Activated naive CD4-positive, alpha-beta T cell treated with anti-CD3 and anti-CD28 coated beads, Interleukin-2, amount 10 ng/mL, durations not matched to agents 7 days and 5 days (primary cell): ENCODE data around the gene BDKRB2.
"Not testable (repeated sequence)": the region's sequence is repeated elsewhere in the genome, so short reads cannot be mapped to it uniquely, and the experiment has no call there.

ENCODE experiments used
- CTCF ChIA-PET: fragments of 350-600 bp; sonication (Branson Sonifier 250); formaldehyde crosslinking; loops from one replicate; lab custom pipeline; 2021; ENCODE audit warnings: antibody characterized with exemption; lab: Charles Lee
- DNase-seq: peaks from one replicate; pipeline ENCODE4 v3.0.0-alpha.2; 2020
- H3K27ac Mint-ChIP-seq: one replicate; pipeline ENCODE4 v1.8.0; 2021; ENCODE audit warnings: mild to moderate bottlenecking, moderate library complexity, mixed read lengths
- H3K27me3 Mint-ChIP-seq: one replicate; pipeline ENCODE4 v1.8.0; 2021; ENCODE audit warnings: mild to moderate bottlenecking, mixed read lengths
- H3K36me3 Mint-ChIP-seq: one replicate; pipeline ENCODE4 v1.8.0; 2021; ENCODE audit warnings: mixed read lengths
- H3K4me1 Mint-ChIP-seq: one replicate; pipeline ENCODE4 v1.8.0; 2021; ENCODE audit warnings: mixed read lengths
- H3K4me3 Mint-ChIP-seq: one replicate; pipeline ENCODE4 v1.8.0; 2021; ENCODE audit warnings: mild to moderate bottlenecking, moderate library complexity, mixed read lengths
- H3K9me3 Mint-ChIP-seq: one replicate; pipeline ENCODE4 v1.8.0; 2021; ENCODE audit warnings: mixed read lengths

The BDKRB2 gene

DNA sequence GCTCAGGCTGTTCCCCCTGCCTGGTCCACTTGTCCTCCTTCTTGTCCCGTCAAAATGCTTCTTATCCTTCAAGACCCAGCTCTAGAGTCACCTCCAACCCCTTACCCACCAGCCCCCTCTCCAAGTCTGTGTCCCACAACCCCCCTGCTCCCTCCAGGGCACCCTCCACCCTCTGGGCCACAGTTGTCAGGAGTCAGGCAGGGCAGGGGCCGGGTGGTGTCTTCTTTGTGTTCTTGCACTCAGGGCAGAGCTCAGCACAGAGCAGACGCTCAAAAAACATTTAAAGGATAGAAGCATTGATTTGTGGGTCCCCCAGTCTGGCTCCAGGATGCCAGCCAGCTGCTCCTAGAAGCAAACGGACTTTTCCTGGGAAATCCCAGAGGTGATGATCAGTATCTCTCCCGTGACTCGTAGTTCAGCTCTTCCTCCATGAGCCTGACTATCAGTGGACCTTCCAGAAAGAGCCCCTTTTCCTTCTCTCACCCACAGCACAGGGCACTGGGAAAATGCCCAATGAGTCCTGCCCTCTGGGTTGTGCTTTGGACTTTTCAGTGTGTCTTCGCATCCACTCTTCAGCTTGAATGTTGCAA is 34.1 kb downstream of the BDKRB2 start:
- Mint-ChIP-seq H3K4me3 (no peak overlapping the region), H3K9me3 (no peaks in the 10 kb centered on the region), H3K27ac (no peak overlapping the region), H3K4me1 (no peaks in the 10 kb centered on the region), H3K36me3 (no peaks in the 10 kb centered on the region), H3K27me3 (peaks cover 4% of the 10 kb centered on the region)
- no peak for DNase-seq
- CTCF ChIA-PET = no interaction called here

DNA sequence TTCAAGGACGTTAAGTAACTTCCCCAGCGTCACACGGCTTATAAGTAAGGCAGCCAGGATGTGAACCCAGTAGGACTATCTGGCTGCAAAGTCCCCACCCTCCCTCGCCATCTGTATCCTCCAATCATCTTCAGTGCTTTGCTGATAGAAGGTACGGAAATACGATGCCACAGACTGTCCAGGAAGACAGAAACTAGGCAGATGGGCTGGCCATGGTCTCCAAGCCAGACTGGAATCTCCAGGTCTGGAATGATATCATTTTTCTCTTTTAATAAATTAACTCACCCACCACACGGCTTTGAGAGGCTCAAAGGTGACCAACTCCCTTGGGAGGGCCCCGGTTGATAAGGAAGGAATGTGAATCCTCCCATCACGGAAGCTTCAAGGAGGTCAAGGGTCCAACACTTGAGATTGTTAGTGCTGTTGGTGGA is 35.1 kb downstream of the BDKRB2 start:
- H3K4me3 Mint-ChIP-seq = no peak overlapping the region
- CTCF ChIA-PET = no interaction called here
- peaks cover 4% of the 10 kb centered on the region for H3K27me3 Mint-ChIP-seq
- no peaks in the 10 kb centered on the region for H3K9me3 Mint-ChIP-seq
- H3K36me3 Mint-ChIP-seq = no peaks in the 10 kb centered on the region
- no peaks in the 10 kb centered on the region for H3K4me1 Mint-ChIP-seq
- DNase-seq = no peak
- H3K27ac Mint-ChIP-seq = peak overlapping the region; percentile 33

DNA sequence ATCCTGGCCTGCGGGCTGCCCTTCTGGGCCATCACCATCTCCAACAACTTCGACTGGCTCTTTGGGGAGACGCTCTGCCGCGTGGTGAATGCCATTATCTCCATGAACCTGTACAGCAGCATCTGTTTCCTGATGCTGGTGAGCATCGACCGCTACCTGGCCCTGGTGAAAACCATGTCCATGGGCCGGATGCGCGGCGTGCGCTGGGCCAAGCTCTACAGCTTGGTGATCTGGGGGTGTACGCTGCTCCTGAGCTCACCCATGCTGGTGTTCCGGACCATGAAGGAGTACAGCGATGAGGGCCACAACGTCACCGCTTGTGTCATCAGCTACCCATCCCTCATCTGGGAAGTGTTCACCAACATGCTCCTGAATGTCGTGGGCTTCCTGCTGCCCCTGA is 36.0 kb downstream of the BDKRB2 start:
- H3K27ac Mint-ChIP-seq = no peak overlapping the region
- peaks cover 4% of the 10 kb centered on the region for H3K27me3 Mint-ChIP-seq
- H3K4me1 Mint-ChIP-seq = no peaks in the 10 kb centered on the region
- H3K36me3 Mint-ChIP-seq = no peaks in the 10 kb centered on the region
- CTCF ChIA-PET = no interaction called here
- DNase-seq = no peak
- H3K9me3 Mint-ChIP-seq = no peaks in the 10 kb centered on the region
- no peak overlapping the region for H3K4me3 Mint-ChIP-seq

DNA sequence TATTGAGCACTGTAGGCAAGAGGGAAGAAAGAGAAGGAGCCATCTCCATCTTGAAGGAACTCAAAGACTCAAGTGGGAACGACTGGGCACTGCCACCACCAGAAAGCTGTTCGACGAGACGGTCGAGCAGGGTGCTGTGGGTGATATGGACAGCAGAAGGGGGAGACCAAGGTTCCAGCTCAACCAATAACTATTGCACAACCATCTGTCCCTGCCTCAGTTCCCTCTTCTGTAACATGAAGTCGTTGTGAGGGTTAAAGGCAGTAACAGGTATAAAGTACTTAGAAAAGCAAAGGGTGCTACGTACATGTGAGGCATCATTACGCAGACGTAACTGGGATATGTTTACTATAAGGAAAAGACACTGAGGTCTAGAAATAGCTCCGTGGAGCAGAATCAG is 37.5 kb downstream of the BDKRB2 start:
- Mint-ChIP-seq H3K27ac (no peak overlapping the region), H3K9me3 (no peaks in the 10 kb centered on the region), H3K4me1 (no peaks in the 10 kb centered on the region), H3K27me3 (peaks cover 4% of the 10 kb centered on the region), H3K36me3 (no peaks in the 10 kb centered on the region), H3K4me3 (no peak overlapping the region)
- CTCF ChIA-PET = no interaction called here
- DNase-seq = no peak

DNA sequence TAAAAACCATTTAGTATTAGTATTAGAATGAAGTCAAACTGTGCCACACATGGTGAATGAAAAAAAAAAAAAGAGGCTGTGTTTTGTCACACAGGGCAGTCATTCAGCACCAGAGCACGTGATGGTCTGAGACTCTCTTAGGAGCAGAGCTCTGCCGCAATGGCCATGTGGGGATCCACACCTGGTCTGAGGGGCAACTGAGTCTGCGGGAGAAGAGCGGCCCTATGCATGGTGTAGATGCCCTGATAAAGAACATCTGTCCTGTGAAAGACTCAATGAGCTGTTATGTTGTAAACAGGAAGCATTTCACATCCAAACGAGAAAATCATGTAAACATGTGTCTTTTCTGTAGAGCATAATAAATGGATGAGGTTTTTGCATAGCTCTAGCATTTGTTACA is 39.1 kb downstream of the BDKRB2 start:
- no peak for DNase-seq
- Mint-ChIP-seq H3K36me3 (no peaks in the 10 kb centered on the region), H3K27ac (no peak overlapping the region), H3K9me3 (no peaks in the 10 kb centered on the region), H3K27me3 (peaks cover 4% of the 10 kb centered on the region), H3K4me3 (no peak overlapping the region), H3K4me1 (no peaks in the 10 kb centered on the region)
- CTCF ChIA-PET = no interaction called here

DNA sequence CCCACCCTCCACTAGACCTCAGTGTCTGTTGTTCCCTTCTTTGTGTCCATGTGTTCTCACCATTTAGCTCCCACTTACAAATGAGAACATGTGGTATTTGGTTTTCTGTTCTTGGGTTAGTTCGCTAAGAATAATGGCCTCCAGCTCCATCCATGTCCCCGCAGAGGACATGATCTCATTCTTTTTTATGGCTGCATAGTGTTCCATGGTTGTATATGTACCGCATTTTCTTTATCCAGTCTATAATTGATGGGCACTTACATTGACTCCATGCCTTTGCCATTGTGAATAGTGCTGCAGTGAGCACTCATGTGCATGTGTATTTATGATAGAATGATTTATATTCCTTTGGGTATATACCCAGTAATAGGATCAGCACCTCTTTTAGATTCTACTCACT is 40.4 kb downstream of the BDKRB2 start:
- H3K27ac Mint-ChIP-seq, H3K4me3 Mint-ChIP-seq, CTCF ChIA-PET, H3K9me3 Mint-ChIP-seq, H3K36me3 Mint-ChIP-seq, H3K4me1 Mint-ChIP-seq, H3K27me3 Mint-ChIP-seq, DNase-seq: not testable (repeated sequence)

DNA sequence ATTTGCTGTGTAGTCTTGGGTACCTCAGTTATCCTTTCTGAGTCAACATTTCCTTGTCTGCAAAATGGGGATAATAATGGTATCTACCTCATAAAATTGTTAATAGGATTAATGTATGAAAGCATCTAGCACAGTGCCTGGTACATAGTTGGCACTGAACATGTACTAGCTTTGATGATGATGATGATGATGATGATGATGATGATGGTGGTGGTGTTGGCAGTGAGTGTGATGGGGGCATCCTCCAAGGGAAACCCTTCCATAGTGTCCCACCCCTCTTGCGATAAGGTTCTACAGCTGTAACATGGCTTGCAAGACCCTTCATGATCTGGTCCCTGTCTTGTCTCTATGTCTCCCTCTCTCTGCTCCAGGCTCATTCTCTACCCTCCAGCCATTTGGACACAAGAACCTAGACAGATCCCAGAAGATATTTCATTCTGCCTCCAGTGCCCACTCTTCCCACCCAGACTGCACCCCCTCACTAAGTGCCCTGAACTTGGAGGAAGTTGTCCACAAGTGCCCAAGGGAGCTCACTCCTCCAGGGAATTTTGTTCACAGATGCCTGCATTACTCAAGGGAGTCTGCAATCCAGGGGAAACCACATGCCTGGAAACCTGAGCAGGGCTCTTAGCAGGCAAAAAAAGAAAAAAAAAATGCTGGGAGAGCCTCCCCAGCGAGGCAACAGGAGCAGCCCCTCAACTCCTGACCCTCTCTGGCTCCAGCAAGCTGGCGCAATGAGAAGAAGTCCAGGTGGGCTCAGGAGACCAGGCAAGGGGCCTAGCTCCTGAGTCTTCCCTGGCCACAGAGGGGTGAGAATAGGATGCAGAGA is 41.3 kb downstream of the BDKRB2 start:
- Mint-ChIP-seq H3K4me1 (no peaks in the 10 kb centered on the region), H3K27ac (no peak overlapping the region), H3K4me3 (no peak overlapping the region), H3K9me3 (no peaks in the 10 kb centered on the region), H3K36me3 (no peaks in the 10 kb centered on the region), H3K27me3 (peaks cover 4% of the 10 kb centered on the region)
- CTCF ChIA-PET = no interaction called here
- no peak for DNase-seq

DNA sequence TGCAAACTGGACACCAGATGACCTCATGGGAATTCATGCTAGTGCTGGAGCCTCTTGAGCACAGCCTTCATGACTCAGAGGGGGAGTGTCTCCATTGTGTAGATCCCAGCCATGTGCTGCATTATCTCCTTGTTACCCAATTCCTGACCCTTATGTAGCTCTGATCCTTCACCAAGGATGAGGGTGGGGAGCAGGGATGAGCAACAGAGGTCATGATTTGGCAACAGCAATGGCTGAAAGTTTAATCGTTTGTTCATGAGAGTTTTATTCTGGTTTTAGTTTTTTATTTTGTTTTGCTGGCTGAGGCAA is 41.9 kb downstream of the BDKRB2 start:
- DNase-seq = no peak
- Mint-ChIP-seq H3K4me3 (no peak overlapping the region), H3K36me3 (no peaks in the 10 kb centered on the region), H3K27me3 (peaks cover 4% of the 10 kb centered on the region), H3K9me3 (no peaks in the 10 kb centered on the region), H3K27ac (no peak overlapping the region), H3K4me1 (no peaks in the 10 kb centered on the region)
- CTCF ChIA-PET = interaction anchor here (0.5 kb wide), 1 partner anchor 151 kb away, joined by 3 read pairs; no protein-coding TSS in a partner anchor

DNA sequence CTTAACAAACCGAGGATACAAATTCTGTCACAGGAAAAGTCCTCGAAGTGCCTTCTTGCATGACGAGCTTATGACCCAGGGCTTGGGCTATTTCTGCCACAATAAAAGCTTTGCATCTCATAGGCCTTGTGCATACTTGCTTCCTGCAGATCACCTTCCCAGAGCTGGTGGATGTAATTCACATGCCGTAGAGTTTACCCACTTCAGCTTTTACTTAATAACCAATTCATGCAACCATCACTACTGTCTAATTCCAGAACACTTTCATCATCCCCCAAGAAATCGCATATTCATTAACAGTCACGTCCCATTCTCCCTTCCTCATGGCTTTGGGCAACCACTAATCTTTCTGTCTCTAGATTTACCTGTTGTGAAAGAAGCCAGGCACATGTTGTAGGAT is 42.4 kb downstream of the BDKRB2 start:
- H3K27me3 Mint-ChIP-seq = peaks cover 4% of the 10 kb centered on the region
- H3K4me3 Mint-ChIP-seq = no peak overlapping the region
- H3K36me3 Mint-ChIP-seq = no peaks in the 10 kb centered on the region

DNA sequence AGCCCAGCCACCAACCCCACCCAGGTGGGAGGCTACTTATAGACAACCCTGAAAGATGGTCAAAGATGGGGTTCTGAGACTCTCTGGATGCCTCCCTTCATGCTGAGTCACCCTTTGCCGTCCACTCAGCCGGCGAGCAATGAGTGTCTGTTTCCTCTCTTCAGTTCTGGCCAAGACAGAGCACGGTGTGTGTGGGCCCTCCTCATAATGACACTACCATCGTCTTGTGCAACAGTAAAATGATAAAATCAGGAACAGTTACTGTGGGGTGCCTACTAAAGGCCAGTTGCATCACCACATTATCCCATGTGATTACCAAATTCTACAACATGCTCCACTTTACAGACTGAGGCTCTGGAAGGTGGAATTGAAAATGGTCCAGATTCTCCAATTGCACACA is 44.4 kb downstream of the BDKRB2 start:
- CTCF ChIA-PET = no interaction called here
- DNase-seq = no peak
- Mint-ChIP-seq H3K4me1 (no peaks in the 10 kb centered on the region), H3K4me3 (no peak overlapping the region), H3K36me3 (no peaks in the 10 kb centered on the region), H3K27ac (no peak overlapping the region), H3K9me3 (no peaks in the 10 kb centered on the region), H3K27me3 (no peaks in the 10 kb centered on the region)

More for the DNA sequence above, 42.4 kb downstream of the BDKRB2 start:
- no peaks in the 10 kb centered on the region for H3K9me3 Mint-ChIP-seq
- CTCF ChIA-PET = interaction anchor here (0.5 kb wide), 1 partner anchor 152 kb away, joined by 3 read pairs; no protein-coding TSS in a partner anchor
- H3K27ac Mint-ChIP-seq = no peak overlapping the region
- DNase-seq = no peak
- H3K4me1 Mint-ChIP-seq = no peaks in the 10 kb centered on the region

DNA sequence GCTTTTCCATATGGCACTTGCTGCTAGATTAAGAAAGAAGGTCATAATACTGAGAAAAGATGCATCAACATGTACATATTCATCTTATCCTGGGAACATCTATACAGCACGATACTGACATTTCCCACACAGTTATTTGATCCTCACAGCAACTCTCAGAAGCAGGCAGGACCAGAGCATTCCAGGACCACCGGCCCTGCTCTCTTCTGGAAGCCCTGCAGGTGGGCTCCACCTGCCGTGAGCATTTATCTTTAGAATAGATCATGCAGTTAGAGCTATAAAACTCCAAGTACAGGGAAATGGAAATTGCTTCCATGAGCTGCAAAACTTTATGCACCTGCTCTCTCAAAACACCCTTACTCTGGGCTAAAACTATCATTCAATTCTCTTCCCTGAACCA is 45.8 kb downstream of the BDKRB2 start:
- no peak for DNase-seq
- Mint-ChIP-seq H3K27ac (no peak overlapping the region), H3K36me3 (no peaks in the 10 kb centered on the region), H3K27me3 (peaks cover 10% of the 10 kb centered on the region), H3K4me1 (no peaks in the 10 kb centered on the region), H3K4me3 (no peak overlapping the region), H3K9me3 (no peaks in the 10 kb centered on the region)
- CTCF ChIA-PET = no interaction called here

DNA sequence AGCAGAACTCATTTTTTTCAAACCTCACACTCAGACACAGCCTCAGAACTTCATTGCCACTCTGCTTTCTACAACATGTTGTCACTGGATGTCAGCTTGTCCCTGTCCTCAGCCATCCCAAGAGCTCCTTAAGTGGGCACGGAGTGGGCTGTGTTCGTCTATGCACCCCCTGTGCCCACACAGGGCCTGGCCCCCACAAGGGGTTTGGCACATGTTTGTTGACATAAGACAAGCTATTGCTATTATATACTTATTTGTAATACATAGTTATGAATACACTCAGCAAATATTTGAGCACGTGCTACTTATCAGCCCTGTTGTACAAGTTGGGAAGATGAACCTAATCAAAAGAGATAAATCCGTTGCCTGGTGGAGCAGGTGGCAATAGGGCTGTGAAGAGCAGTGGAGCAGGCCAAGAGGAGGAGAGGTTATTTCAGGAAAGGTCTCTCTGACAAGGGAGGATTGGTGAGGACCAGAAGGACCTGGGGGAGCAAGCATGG is 47.1 kb downstream of the BDKRB2 start:
- DNase-seq = no peak
- Mint-ChIP-seq H3K4me3 (no peak overlapping the region), H3K27ac (no peak overlapping the region), H3K27me3 (peaks cover 10% of the 10 kb centered on the region), H3K36me3 (no peaks in the 10 kb centered on the region), H3K4me1 (no peaks in the 10 kb centered on the region), H3K9me3 (no peaks in the 10 kb centered on the region)
- CTCF ChIA-PET = no interaction called here

DNA sequence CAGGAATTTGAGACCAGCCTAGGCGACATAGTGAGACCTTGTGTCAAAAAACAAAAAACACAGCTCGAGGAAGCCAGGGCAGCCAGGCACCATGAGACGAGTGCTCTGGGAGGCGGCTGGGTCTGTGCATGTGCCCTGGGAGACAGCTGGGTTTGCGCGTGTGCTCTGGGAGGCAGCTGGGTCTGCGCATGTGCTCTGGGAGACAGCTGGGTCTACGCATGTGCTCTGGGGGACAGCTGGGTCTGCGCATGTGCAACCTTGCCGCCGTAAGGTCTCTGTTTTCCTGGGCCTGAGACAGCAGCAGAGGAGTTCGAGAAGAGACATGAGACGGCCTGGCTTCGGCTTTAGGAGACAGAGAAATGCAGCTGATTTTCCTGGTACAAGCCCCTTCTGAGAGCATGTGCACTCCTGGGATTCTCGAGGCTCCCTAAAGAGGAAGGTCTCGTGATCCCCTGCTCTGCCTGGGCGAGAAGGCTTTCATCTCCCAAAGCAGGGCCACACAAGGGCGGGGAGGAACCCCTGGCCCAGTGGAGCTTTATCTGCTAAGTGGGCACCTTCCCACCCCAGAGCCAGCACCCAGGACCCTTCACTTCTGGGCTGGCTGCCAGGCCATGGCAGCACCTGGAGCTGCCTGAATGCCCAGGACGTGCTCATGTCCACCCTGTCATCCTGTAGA is 47.8 kb downstream of the BDKRB2 start:
- no peak overlapping the region for H3K27ac Mint-ChIP-seq
- peaks cover 12% of the 10 kb centered on the region for H3K27me3 Mint-ChIP-seq
- CTCF ChIA-PET = no interaction called here
- peak; percentile 0 for DNase-seq
- no peaks in the 10 kb centered on the region for H3K4me1 Mint-ChIP-seq
- no peaks in the 10 kb centered on the region for H3K9me3 Mint-ChIP-seq
- no peak overlapping the region for H3K4me3 Mint-ChIP-seq
- no peaks in the 10 kb centered on the region for H3K36me3 Mint-ChIP-seq

DNA sequence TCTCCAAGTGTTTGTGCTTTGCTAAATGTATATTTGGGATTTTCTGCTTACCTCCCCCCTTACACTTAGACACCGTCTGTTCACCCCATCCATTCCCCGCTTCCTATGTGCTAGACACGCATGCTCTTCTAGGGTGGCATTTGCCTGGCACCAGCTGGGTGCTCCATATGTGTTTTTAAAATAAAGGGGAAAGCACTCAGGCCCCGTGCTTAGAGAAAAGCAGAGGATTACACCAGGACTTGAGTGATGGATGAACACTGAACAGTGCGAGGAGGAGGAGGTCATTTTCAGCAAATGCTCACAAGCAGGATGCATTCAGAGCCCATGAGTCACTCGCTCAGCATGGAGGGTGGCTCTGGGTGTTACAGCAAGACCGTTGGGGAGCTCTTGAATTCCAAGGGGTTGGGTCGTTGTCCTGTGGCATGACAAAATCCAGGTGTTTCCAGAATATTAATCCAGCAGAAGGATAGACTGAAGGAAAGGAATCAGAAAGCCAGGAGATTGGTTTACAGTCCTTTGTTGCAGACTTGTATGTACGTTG is 48.4 kb downstream of the BDKRB2 start:
- no peak for DNase-seq
- H3K36me3 Mint-ChIP-seq = no peaks in the 10 kb centered on the region
- CTCF ChIA-PET = no interaction called here
- peaks cover 16% of the 10 kb centered on the region for H3K27me3 Mint-ChIP-seq
- H3K27ac Mint-ChIP-seq = no peak overlapping the region
- no peaks in the 10 kb centered on the region for H3K9me3 Mint-ChIP-seq
- no peaks in the 10 kb centered on the region for H3K4me1 Mint-ChIP-seq
- H3K4me3 Mint-ChIP-seq = no peak overlapping the region
